ENCODE data around the gene CACNA2D2. TPM values are rescaled to one million over a fixed set of nuclear protein-coding genes. Genes with fewer than 3 reads are reported as not detected.

The CACNA2D2 gene
- total RNA-seq, 4 donors from 2014 or later, result 0.31 to 1.7 (median 0.66) TPM

GRCh38 chr3:50364573-50365079, 138.8 kb downstream of the CACNA2D2 start:
- Histone ChIP-seq H3K27ac (peak overlapping the region in 3 of 4 donors; percentile 71 to 87 (median 77)), H3K9me3 (no peaks in the 10 kb centered on the region), H3K4me1 (peaks cover 0 to 25% (median 11%) of the 10 kb centered on the region in 3 donors), H3K27me3 (no peaks in the 10 kb centered on the region), H3K4me3 (peak overlapping the region; percentile 39 to 67), H3K36me3 (no peaks in the 10 kb centered on the region)
- 8 to 29% methylated on average over 8 to 12 of the region's 48 CpGs for WGBS, 2 donors (ENCODE audit: low coverage in 1 of 2)
- no peak for TF ChIP-seq EP300 (IDR thresholded peaks at IDR 0.05)
- TF ChIP-seq POLR2AphosphoS5 (IDR thresholded peaks at IDR 0.05), result no peak
- no peak for TF ChIP-seq CTCF (IDR thresholded peaks at IDR 0.05)
- TF ChIP-seq POLR2A (IDR thresholded peaks at IDR 0.05), result no peak
- ATAC-seq, result peak; percentile 70

- Histone ChIP-seq H3K27ac (peak overlapping the region in 2 of 4 donors; percentile 85 to 90), H3K4me3 (peak overlapping the region in 1 of 2 donors; percentile 75), H3K9me3 (no peaks in the 10 kb centered on the region), H3K4me1 (peaks cover 4 to 54% (median 38%) of the 10 kb centered on the region in 3 donors), H3K27me3 (no peaks in the 10 kb centered on the region), H3K36me3 (peaks cover 0 to 31% of the 10 kb centered on the region in 2 donors)
- ATAC-seq, result peak; percentile 9
- TF ChIP-seq EP300 (IDR thresholded peaks at IDR 0.05) (no peak), POLR2A (IDR thresholded peaks at IDR 0.05) (no peak)
- 33 to 35% methylated on average over 1 to 3 of the region's 8 CpGs for WGBS, 2 donors (ENCODE audit: low coverage in 1 of 2)
Observed at GRCh38 chr3:50359760-50360110, 143.7 kb downstream of the CACNA2D2 start.

- peak; percentile 56 to 66 for TF ChIP-seq POLR2A (IDR thresholded peaks at IDR 0.05)
- no peak for TF ChIP-seq EP300 (IDR thresholded peaks at IDR 0.05)
- TF ChIP-seq POLR2AphosphoS5 (IDR thresholded peaks at IDR 0.05), result peak; percentile 65
- TF ChIP-seq CTCF (IDR thresholded peaks at IDR 0.05), result no peak
- H3K9me3 ChIP-seq, result no peaks in the 10 kb centered on the region
- H3K36me3 ChIP-seq, result peaks cover 0 to 37% of the 10 kb centered on the region in 2 donors
- no peaks in the 10 kb centered on the region for H3K27me3 ChIP-seq
- peak; percentile 99 for ATAC-seq
- WGBS, 2 donors (ENCODE audit: low coverage in 1 of 2), result 0% methylated on average over 27 of the region's 64 CpGs; no CpG with 5 or more reads in 1 of the 2 donors
- H3K4me3 ChIP-seq, result peak within 1 kb of the TSS; percentile 69 to 75
- peak within 1 kb of the TSS; percentile 70 to 94 (median 88) for H3K27ac ChIP-seq
- H3K4me1 ChIP-seq, result peaks cover 4 to 54% (median 32%) of the 10 kb centered on the region in 3 donors
Observed at GRCh38 chr3:50358911-50359759, 144.3 kb downstream of the CACNA2D2 start, which contains the start of gene TMEM115. Gene TMEM115 (minus strand): TSS chr3:50359521. CDS start chr3:50359063, 458 bp downstream.

DNA sequence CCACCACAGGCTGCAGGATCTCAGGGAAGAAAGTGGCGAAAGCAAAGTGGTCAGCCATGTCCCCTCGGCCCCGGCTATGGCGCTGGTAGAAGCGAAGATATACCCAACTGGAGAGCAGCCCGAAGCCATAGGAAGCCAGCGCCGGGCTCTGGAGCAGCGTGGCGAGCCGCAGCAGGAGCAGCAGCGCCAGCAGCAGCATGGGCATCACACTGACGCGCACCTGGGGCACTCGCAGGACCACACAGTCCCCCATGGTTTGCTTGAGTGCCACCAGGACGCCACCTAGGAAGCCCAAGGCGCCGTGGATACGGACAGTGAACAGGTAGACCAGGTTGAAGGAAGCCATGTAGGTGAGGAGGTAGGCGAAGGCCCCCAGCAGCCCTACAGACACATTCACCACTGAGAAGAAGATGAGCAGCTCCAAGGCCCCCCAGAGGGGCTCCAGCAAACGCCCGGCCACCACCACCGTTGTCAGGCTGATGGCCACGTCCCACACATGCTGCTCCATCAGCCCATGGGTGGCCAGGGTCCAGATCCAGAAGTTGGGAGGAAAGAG, 145.0 kb downstream of the CACNA2D2 start:
- TF ChIP-seq CTCF (IDR thresholded peaks at IDR 0.05), result no peak
- no peak for TF ChIP-seq POLR2AphosphoS5 (IDR thresholded peaks at IDR 0.05)
- no peak for TF ChIP-seq POLR2A (IDR thresholded peaks at IDR 0.05)
- no peak for TF ChIP-seq EP300 (IDR thresholded peaks at IDR 0.05)
- ATAC-seq, result no peak
- peak overlapping the region; percentile 69 to 75 for H3K4me3 ChIP-seq
- 32% methylated on average over 5 of the region's 24 CpGs; no CpG with 5 or more reads in 1 of the 2 donors for WGBS, 2 donors (ENCODE audit: low coverage in 1 of 2)
- H3K36me3 ChIP-seq, result peaks cover 0 to 44% of the 10 kb centered on the region in 2 donors
- H3K27me3 ChIP-seq, result no peaks in the 10 kb centered on the region
- H3K27ac ChIP-seq, result peak overlapping the region; percentile 70 to 94 (median 88)
- H3K9me3 ChIP-seq, result no peaks in the 10 kb centered on the region
- peaks cover 4 to 59% (median 31%) of the 10 kb centered on the region in 3 donors for H3K4me1 ChIP-seq

- 75% methylated on average over 1 of the region's 1 CpG; no CpG with 5 or more reads in 1 of the 2 donors for WGBS, 2 donors (ENCODE audit: low coverage in 1 of 2)
- Histone ChIP-seq H3K27ac (peak overlapping the region in 2 of 4 donors; percentile 85 to 90), H3K36me3 (peaks cover 0 to 50% of the 10 kb centered on the region in 2 donors), H3K4me3 (peak overlapping the region; percentile 69 to 75), H3K4me1 (peaks cover 4 to 63% (median 31%) of the 10 kb centered on the region in 3 donors), H3K27me3 (no peaks in the 10 kb centered on the region), H3K9me3 (no peaks in the 10 kb centered on the region)
- ATAC-seq, result no peak
- TF ChIP-seq POLR2AphosphoS5 (IDR thresholded peaks at IDR 0.05), result no peak
- no peak for TF ChIP-seq EP300 (IDR thresholded peaks at IDR 0.05)
- no peak for TF ChIP-seq CTCF (IDR thresholded peaks at IDR 0.05)
- no peak for TF ChIP-seq POLR2A (IDR thresholded peaks at IDR 0.05)
Observed at GRCh38 chr3:50357481-50357880, 146.0 kb downstream of the CACNA2D2 start.
